Upper lobe of left lung (tissue), 6 donors: ENCODE data around the gene ELOVL6. TPM values are rescaled to one million over a fixed set of nuclear protein-coding genes. Genes with fewer than 3 reads are reported as not detected.
A peak's percentile ranks its signal among the peaks of the same experiment; 100 is the strongest.
"Not testable (repeated sequence)": the region's sequence is repeated elsewhere in the genome, so short reads cannot be mapped to it uniquely, and the experiment has no call there.

Source experiments
- ATAC-seq, 2 donors: fragments of 200-7000 bp; cut with Tn5 transposase; one replicate each; pipeline ENCODE4 v1.9.1; 2022; ENCODE audit warnings: mild to moderate bottlenecking in 2 of 2, moderate library complexity in 2 of 2; ENCODE audit not compliant: low FRiP score in 2 of 2
- DNase-seq, 2 donors: peaks; one replicate each; pipeline ENCODE4 v3.0.0-alpha.2; 2019 to 2020
- H3K27ac ChIP-seq, 4 donors: fragments of 200-600 bp; sonication (generic); one replicate each; pipeline ENCODE4 v1.5.1; 2016 to 2019
- H3K27me3 ChIP-seq, 4 donors: fragments of 200-600 bp; sonication (generic); one replicate each; pipeline ENCODE4 v1.5.1; 2017 to 2019
- H3K36me3 ChIP-seq, 4 donors: fragments of 200-600 bp; sonication (generic); one replicate each; pipeline ENCODE4 v1.5.1; 2016 to 2019
- H3K4me1 ChIP-seq, 4 donors: fragments of 200-600 bp; sonication (generic); one replicate each; pipeline ENCODE4 v1.5.1; 2018 to 2019
- H3K4me3 ChIP-seq, 4 donors: fragments of 200-600 bp; sonication (generic); one replicate each; pipeline ENCODE4 v1.5.1; 2017 to 2019; ENCODE audit warnings: mild to moderate bottlenecking in 2 of 4, moderate library complexity in 1 of 4
- H3K9me3 ChIP-seq, 4 donors: fragments of 200-600 bp; sonication (generic); one replicate each; pipeline ENCODE4 v1.5.1; 2018 to 2019
- EP300 ChIP-seq, 4 donors: sonication (generic); formaldehyde crosslinking; IDR thresholded peaks; one replicate each; pipeline ENCODE4 v1.5.1; 2017; ENCODE audit warnings: antibody characterized with exemption in 4 of 4, control low read depth in 2 of 4
- POLR2A ChIP-seq, 4 donors: fragments of 450-650 bp; IDR thresholded peaks; one replicate each; pipeline ENCODE4 v1.5.1; 2016 to 2017; ENCODE audit warnings: antibody characterized with exemption in 4 of 4, mild to moderate bottlenecking in 2 of 4
- POLR2AphosphoS5 ChIP-seq, 2 donors: sonication (generic); formaldehyde crosslinking; IDR thresholded peaks; one replicate each; pipeline ENCODE4 v1.5.1; 2017; ENCODE audit warnings: antibody characterized with exemption in 2 of 2
- WGBS, 2 donors: methylation state at CpG; one replicate each; pipeline ENCODE4 v1.1.5; 2017 to 2018; 5-methylcytosine and 5-hydroxymethylcytosine counted together
- total RNA-seq, 6 donors: library from RNA; depleted of rRNA in 4 of 6; stranded (reverse); fragments of >200 nt in 4 of 6; gene quantifications; one replicate each; pipeline versions ENCODE4 v1.1.0 to v1.2.1, GENCODE V29; 2016 to 2021
- TF ChIP-seq, protein P1 (sequence below), 6 experiments: fragments of 450-650 bp in 4 of 6; fragments of 200-600 bp in 2 of 6; sonication (generic) in 2 of 6; IDR thresholded peaks; one replicate each; pipeline ENCODE4 v1.5.1; 2016 to 2019; ENCODE audit warnings: antibody characterized with exemption in 6 of 6
- donor health status: DM: no; HTN: no; CAD: no; lungs with moderate emphysema.
- donor health status: DM: no; HTN: yes; CAD: no; lungs with severe emphysema.

Gene ELOVL6
- total RNA-seq, 6 donors from 2014 or later: 2.1 to 10.2 (median 4.3) TPM

- H3K36me3 ChIP-seq: no peaks in the 10 kb centered on the region
- ATAC-seq (no peak), DNase-seq (no peak)
- no peak overlapping the region for H3K27ac ChIP-seq
- H3K4me1 ChIP-seq: no peaks in the 10 kb centered on the region
- TF ChIP-seq POLR2AphosphoS5 (IDR thresholded peaks at IDR 0.05): no peak
- no peak for TF ChIP-seq EP300 (IDR thresholded peaks at IDR 0.05)
- TF ChIP-seq, protein P1, sequence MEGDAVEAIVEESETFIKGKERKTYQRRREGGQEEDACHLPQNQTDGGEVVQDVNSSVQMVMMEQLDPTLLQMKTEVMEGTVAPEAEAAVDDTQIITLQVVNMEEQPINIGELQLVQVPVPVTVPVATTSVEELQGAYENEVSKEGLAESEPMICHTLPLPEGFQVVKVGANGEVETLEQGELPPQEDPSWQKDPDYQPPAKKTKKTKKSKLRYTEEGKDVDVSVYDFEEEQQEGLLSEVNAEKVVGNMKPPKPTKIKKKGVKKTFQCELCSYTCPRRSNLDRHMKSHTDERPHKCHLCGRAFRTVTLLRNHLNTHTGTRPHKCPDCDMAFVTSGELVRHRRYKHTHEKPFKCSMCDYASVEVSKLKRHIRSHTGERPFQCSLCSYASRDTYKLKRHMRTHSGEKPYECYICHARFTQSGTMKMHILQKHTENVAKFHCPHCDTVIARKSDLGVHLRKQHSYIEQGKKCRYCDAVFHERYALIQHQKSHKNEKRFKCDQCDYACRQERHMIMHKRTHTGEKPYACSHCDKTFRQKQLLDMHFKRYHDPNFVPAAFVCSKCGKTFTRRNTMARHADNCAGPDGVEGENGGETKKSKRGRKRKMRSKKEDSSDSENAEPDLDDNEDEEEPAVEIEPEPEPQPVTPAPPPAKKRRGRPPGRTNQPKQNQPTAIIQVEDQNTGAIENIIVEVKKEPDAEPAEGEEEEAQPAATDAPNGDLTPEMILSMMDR (IDR thresholded peaks at IDR 0.05): no peak
- TF ChIP-seq POLR2A (IDR thresholded peaks at IDR 0.05): no peak
- no peaks in the 10 kb centered on the region for H3K9me3 ChIP-seq
- WGBS, 2 donors: 50 to 56% methylated on average over 12 to 13 of the region's 13 CpGs
- no peaks in the 10 kb centered on the region for H3K27me3 ChIP-seq
- H3K4me3 ChIP-seq: no peak overlapping the region
These were observed 155.6 kb downstream of the ELOVL6 start for GRCh38 chr4:110042545-110043517.

DNA sequence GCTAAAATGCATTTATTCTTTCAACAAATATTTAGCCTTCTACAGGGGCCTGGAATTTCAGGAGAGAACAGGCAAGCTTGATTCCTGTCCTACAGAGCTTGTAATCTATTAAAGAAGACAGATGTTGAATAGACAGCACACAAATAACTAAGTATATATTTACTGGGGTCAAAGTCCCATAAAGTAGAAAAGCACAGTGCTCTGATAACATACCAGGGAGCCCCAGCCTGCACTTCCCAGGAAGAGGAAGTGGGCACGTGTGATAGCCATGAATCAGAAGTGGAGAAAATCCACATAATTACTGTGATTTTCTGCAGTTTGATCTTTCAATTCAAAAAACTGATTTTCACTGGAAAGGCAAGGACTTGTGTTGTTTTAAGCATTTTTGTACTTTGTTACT lies 156.7 kb downstream of the ELOVL6 start:
- no peaks in the 10 kb centered on the region for H3K4me1 ChIP-seq
- no peak overlapping the region for H3K27ac ChIP-seq
- TF ChIP-seq POLR2AphosphoS5 (IDR thresholded peaks at IDR 0.05) (no peak), POLR2A (IDR thresholded peaks at IDR 0.05) (no peak), EP300 (IDR thresholded peaks at IDR 0.05) (no peak)
- TF ChIP-seq, protein P1 (IDR thresholded peaks at IDR 0.05): no peak
- H3K9me3 ChIP-seq: no peaks in the 10 kb centered on the region
- DNase-seq (no peak), ATAC-seq (no peak)
- H3K4me3 ChIP-seq: no peak overlapping the region
- 48 to 62% methylated on average over 1 of the region's 1 CpG for WGBS, 2 donors
- no peaks in the 10 kb centered on the region for H3K36me3 ChIP-seq
- H3K27me3 ChIP-seq: no peaks in the 10 kb centered on the region

DNA sequence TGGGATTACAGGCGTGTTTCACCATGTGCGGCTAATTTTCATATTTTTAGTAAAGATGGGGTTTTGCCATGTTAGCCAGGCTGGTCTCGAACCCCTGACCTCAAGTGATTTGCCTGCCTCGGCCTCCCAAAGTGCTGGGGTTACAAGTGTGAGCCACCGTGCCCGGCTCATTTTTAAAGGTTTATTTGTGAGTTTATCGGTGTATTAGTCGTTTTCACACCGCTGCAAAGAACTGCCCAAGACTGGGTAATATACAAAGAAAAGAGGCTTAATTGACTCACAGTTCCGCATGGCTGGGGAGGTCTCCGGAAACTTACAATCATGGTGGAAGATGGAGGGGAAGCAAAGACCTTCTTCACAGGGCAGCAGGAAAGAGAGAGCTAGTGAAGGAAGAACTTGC lies 159.3 kb downstream of the ELOVL6 start:
- not testable (repeated sequence) for H3K4me3 ChIP-seq, H3K9me3 ChIP-seq, H3K27ac ChIP-seq, H3K27me3 ChIP-seq, H3K36me3 ChIP-seq, ATAC-seq, H3K4me1 ChIP-seq, DNase-seq
- 93 to 95% methylated on average over 11 of the region's 11 CpGs for WGBS, 2 donors

- Histone ChIP-seq H3K36me3 (no peaks in the 10 kb centered on the region), H3K4me3 (no peak overlapping the region), H3K4me1 (no peaks in the 10 kb centered on the region), H3K9me3 (no peaks in the 10 kb centered on the region), H3K27me3 (no peaks in the 10 kb centered on the region), H3K27ac (no peak overlapping the region)
- DNase-seq: peak in 1 of 2 donors; percentile 40
- TF ChIP-seq POLR2A (IDR thresholded peaks at IDR 0.05): no peak
- peak in 1 of 2 donors; percentile 79 for ATAC-seq
- 51 to 64% methylated on average over 3 of the region's 3 CpGs for WGBS, 2 donors
These were observed 164.4 kb downstream of the ELOVL6 start for GRCh38 chr4:110034026-110034393.

GRCh38 chr4:110033355-110034025 lies 164.9 kb downstream of the ELOVL6 start:
- H3K9me3 ChIP-seq: no peaks in the 10 kb centered on the region
- H3K4me3 ChIP-seq: no peak overlapping the region
- ATAC-seq (no peak), DNase-seq (no peak)
- no peak overlapping the region for H3K27ac ChIP-seq
- H3K36me3 ChIP-seq: no peaks in the 10 kb centered on the region
- WGBS, 2 donors: 47 to 52% methylated on average over 8 of the region's 8 CpGs
- H3K27me3 ChIP-seq: no peaks in the 10 kb centered on the region
- TF ChIP-seq POLR2AphosphoS5 (IDR thresholded peaks at IDR 0.05): no peak
- TF ChIP-seq EP300 (IDR thresholded peaks at IDR 0.05): no peak
- TF ChIP-seq, protein P1 (IDR thresholded peaks at IDR 0.05): no peak
- no peak for TF ChIP-seq POLR2A (IDR thresholded peaks at IDR 0.05)
- H3K4me1 ChIP-seq: no peaks in the 10 kb centered on the region
